Measurements from ENCODE around the gene EEA1. TPM values are rescaled to one million over a fixed set of nuclear protein-coding genes. Genes with fewer than 3 reads are reported as not detected.
"Not testable (repeated sequence)": the region's sequence is repeated elsewhere in the genome, so short reads cannot be mapped to it uniquely, and the experiment has no call there.

The EEA1 gene
- total RNA-seq, 2 experiments from 2014 or later = 10.5 to 11.1 TPM

DNA sequence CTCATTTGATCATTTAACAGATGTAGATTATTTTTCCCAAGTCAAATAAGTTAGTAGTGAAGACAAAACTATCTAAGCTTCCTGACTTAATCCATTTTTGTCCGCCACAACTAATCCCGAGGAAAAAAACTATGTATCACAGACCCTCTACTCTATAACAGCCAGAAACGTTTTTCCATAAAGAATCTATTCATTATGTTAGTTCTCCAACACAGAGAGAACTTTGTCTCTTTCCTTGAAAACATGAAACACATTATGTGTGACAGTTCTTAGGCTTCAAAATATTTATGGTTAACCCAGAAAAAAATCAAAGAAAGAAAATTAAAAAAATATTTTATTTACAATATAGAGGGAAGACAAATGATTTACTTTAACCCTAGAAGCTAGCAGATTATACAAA is 126.2 kb downstream of the EEA1 start:
- no peak for ATAC-seq (ENCODE audit: poor library complexity)
- Mint-ChIP-seq H3K36me3 (ENCODE audit: low read depth) (peaks cover 69% of the 10 kb centered on the region), H3K27me3 (no peaks in the 10 kb centered on the region), H3K27ac (no peak overlapping the region), H3K4me1 (ENCODE audit: low read depth) (no peaks in the 10 kb centered on the region), H3K4me3 (no peak overlapping the region), H3K9me3 (no peaks in the 10 kb centered on the region)
- peaks cover 29% of the 10 kb centered on the region for H3K36me3 ChIP-seq (ENCODE audit: insufficient read depth, low read length)
- H3K4me3 ChIP-seq (ENCODE audit: low read length) = no peak overlapping the region
- H3K9me3 ChIP-seq (ENCODE audit: control insufficient read depth in 1 of 2, insufficient read depth in 1 of 2, low read length in 2 of 2) = peaks cover 0 to 3% of the 10 kb centered on the region in 2 experiments
- TF ChIP-seq, protein P1, sequence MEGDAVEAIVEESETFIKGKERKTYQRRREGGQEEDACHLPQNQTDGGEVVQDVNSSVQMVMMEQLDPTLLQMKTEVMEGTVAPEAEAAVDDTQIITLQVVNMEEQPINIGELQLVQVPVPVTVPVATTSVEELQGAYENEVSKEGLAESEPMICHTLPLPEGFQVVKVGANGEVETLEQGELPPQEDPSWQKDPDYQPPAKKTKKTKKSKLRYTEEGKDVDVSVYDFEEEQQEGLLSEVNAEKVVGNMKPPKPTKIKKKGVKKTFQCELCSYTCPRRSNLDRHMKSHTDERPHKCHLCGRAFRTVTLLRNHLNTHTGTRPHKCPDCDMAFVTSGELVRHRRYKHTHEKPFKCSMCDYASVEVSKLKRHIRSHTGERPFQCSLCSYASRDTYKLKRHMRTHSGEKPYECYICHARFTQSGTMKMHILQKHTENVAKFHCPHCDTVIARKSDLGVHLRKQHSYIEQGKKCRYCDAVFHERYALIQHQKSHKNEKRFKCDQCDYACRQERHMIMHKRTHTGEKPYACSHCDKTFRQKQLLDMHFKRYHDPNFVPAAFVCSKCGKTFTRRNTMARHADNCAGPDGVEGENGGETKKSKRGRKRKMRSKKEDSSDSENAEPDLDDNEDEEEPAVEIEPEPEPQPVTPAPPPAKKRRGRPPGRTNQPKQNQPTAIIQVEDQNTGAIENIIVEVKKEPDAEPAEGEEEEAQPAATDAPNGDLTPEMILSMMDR (IDR thresholded peaks at IDR 0.05) = no peak
- ChIA-PET POLR2A (no interaction called here), CTCF (interaction anchor here (1.2 kb wide), 1 partner anchor 10 kb away, joined by 3 read pairs; no protein-coding TSS in a partner anchor)
- no peaks in the 10 kb centered on the region for H3K4me1 ChIP-seq (ENCODE audit: insufficient read depth, low read length)
- intact Hi-C loops (cut with DNase I, micrococcal nuclease) = no loop called here
- no peak overlapping the region for H3K27ac ChIP-seq (ENCODE audit: low read depth in 1 of 2, low read length in 2 of 2)
- H3K27me3 ChIP-seq (ENCODE audit: control insufficient read depth in 1 of 2, insufficient read depth in 2 of 2, low read length in 2 of 2) = no peaks in the 10 kb centered on the region
- no peak for DNase-seq

DNA sequence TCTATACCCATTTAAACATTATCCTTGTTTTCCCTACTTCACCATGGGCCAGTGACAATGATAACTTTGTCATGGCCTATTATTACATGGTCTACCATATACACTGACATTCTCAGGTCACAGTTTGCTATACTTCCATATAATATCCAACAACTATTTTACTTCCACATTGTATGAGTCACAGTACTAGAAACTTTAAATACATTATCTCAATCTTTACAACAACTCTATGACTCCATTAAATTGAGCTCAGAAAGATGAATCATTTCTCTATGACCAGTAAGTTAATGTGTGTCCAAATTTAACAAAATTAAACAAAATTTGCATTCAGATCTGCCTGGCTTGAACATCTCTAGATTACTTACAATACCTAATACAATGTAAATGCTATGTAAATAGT is 132.4 kb downstream of the EEA1 start:
- Mint-ChIP-seq H3K27ac (no peak overlapping the region), H3K9me3 (peaks cover 5% of the 10 kb centered on the region), H3K4me3 (no peak overlapping the region), H3K36me3 (ENCODE audit: low read depth) (peaks cover 78% of the 10 kb centered on the region), H3K27me3 (no peaks in the 10 kb centered on the region), H3K4me1 (ENCODE audit: low read depth) (no peaks in the 10 kb centered on the region)
- intact Hi-C loops (cut with DNase I, micrococcal nuclease) = no loop called here
- H3K4me3 ChIP-seq (ENCODE audit: low read length) = no peak overlapping the region
- no peaks in the 10 kb centered on the region for H3K4me1 ChIP-seq (ENCODE audit: insufficient read depth, low read length)
- H3K36me3 ChIP-seq (ENCODE audit: insufficient read depth, low read length) = peaks cover 14% of the 10 kb centered on the region
- ChIA-PET POLR2A (no interaction called here), CTCF (no interaction called here)
- no peak for DNase-seq
- H3K9me3 ChIP-seq (ENCODE audit: control insufficient read depth in 1 of 2, insufficient read depth in 1 of 2, low read length in 2 of 2) = no peaks in the 10 kb centered on the region
- no peak overlapping the region for H3K27ac ChIP-seq (ENCODE audit: low read depth in 1 of 2, low read length in 2 of 2)
- no peaks in the 10 kb centered on the region for H3K27me3 ChIP-seq (ENCODE audit: control insufficient read depth in 1 of 2, insufficient read depth in 2 of 2, low read length in 2 of 2)
- ATAC-seq (ENCODE audit: poor library complexity) = no peak
- TF ChIP-seq, protein P1 (IDR thresholded peaks at IDR 0.05) = no peak

DNA sequence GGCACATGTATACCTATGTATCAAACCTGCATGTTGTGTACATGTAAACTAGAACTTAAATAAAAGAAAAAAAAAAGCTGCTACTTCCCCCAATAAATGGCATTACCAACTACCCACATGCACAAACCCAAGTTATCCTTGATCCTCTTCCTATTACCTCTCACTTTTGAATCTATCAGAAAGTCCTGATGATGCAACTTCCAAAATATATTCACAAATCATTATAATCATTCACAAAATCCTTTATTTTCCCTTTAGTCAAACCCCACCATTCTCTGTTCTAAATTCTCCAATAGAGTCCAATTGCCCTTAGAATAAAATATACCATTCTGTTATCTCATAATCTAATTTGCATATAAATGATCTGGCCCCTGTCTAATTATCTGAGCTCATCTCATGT is 134.3 kb downstream of the EEA1 start:
- Histone ChIP-seq H3K4me1 (ENCODE audit: insufficient read depth, low read length) (no peaks in the 10 kb centered on the region), H3K27ac (ENCODE audit: low read depth in 1 of 2, low read length in 2 of 2) (no peak overlapping the region), H3K27me3 (ENCODE audit: control insufficient read depth in 1 of 2, insufficient read depth in 2 of 2, low read length in 2 of 2) (no peaks in the 10 kb centered on the region), H3K9me3 (ENCODE audit: control insufficient read depth in 1 of 2, insufficient read depth in 1 of 2, low read length in 2 of 2) (no peaks in the 10 kb centered on the region), H3K4me3 (ENCODE audit: low read length) (no peak overlapping the region), H3K36me3 (ENCODE audit: insufficient read depth, low read length) (peaks cover 14% of the 10 kb centered on the region)
- TF ChIP-seq, protein P1 (IDR thresholded peaks at IDR 0.05) = no peak
- Mint-ChIP-seq H3K27me3 (no peaks in the 10 kb centered on the region), H3K36me3 (ENCODE audit: low read depth) (peaks cover 85% of the 10 kb centered on the region), H3K4me1 (ENCODE audit: low read depth) (no peaks in the 10 kb centered on the region), H3K27ac (no peak overlapping the region), H3K9me3 (peaks cover 8% of the 10 kb centered on the region), H3K4me3 (no peak overlapping the region)
- CTCF ChIA-PET = interaction anchor here (1.4 kb wide), 1 partner anchor 9 kb away, joined by 4 read pairs; no protein-coding TSS in a partner anchor
- POLR2A ChIA-PET = no interaction called here
- intact Hi-C loops (cut with DNase I, micrococcal nuclease) = no loop called here
- ATAC-seq (ENCODE audit: poor library complexity) (no peak), DNase-seq (no peak)

DNA sequence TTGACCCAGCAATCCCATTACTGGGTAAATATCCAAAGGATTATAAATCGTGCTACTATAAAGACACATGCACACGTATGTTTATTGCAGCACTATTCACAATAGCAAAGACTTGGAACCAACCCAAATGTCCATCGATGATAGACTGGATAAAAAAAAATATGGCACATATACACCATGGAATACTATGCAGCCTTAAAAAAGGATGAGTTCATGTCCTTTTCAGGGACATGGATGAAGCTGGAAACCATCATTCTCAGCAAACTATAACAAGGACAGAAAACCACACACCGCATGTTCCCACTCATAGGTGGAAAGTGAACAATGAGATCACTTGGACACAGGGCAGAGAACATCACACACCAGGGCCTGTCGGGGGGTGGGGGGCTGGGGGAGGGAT is 134.7 kb downstream of the EEA1 start:
- DNase-seq; H3K4me3 ChIP-seq (ENCODE audit: low read length); H3K27ac ChIP-seq (ENCODE audit: low read depth in 1 of 2, low read length in 2 of 2); H3K27me3 Mint-ChIP-seq; H3K27ac Mint-ChIP-seq; H3K9me3 ChIP-seq (ENCODE audit: control insufficient read depth in 1 of 2, insufficient read depth in 1 of 2, low read length in 2 of 2); H3K27me3 ChIP-seq (ENCODE audit: control insufficient read depth in 1 of 2, insufficient read depth in 2 of 2, low read length in 2 of 2); H3K4me1 ChIP-seq (ENCODE audit: insufficient read depth, low read length); H3K4me3 Mint-ChIP-seq; H3K9me3 Mint-ChIP-seq; ATAC-seq (ENCODE audit: poor library complexity); CTCF ChIA-PET; intact Hi-C loops (cut with DNase I, micrococcal nuclease); POLR2A ChIA-PET; H3K4me1 Mint-ChIP-seq (ENCODE audit: low read depth): not testable (repeated sequence)
- peaks cover 14% of the 10 kb centered on the region for H3K36me3 ChIP-seq (ENCODE audit: insufficient read depth, low read length)
- peaks cover 87% of the 10 kb centered on the region for H3K36me3 Mint-ChIP-seq (ENCODE audit: low read depth)
